Embryonic facial prominence (tissue), 1 donor: Measurements from ENCODE around the gene TMBIM1.
A peak's percentile ranks its signal among the peaks of the same experiment; 100 is the strongest.

Experiments used
- DNase-seq: peaks from one replicate; pipeline ENCODE4 v3.0.0-alpha.2; 2016; ENCODE audit errors: extremely low spot score

The TMBIM1 gene

GRCh38 chr2:218272531-218273212, 19.6 kb downstream of the TMBIM1 start:
- DNase-seq: peak; percentile 64

GRCh38 chr2:218271865-218272530, 20.3 kb downstream of the TMBIM1 start:
- DNase-seq: no peak

- no peak for DNase-seq
These were observed 20.9 kb downstream of the TMBIM1 start for GRCh38 chr2:218271487-218271797.

- DNase-seq: no peak
These were observed 21.4 kb downstream of the TMBIM1 start for GRCh38 chr2:218270721-218271486.

- DNase-seq: peak; percentile 100
These were observed 22.2 kb downstream of the TMBIM1 start, which contains the start of the genes AAMP and PNKD for GRCh38 chr2:218269900-218270720. AAMP (minus strand) TSS chr2:218270137; CDS start chr2:218270086, 51 bp downstream. PNKD (plus strand) TSS chr2:218270519; CDS start chr2:218270536, 17 bp downstream.

- DNase-seq: no peak
These were observed 25.0 kb downstream of the TMBIM1 start for GRCh38 chr2:218267259-218267658.

- no peak for DNase-seq
These were observed 25.9 kb downstream of the TMBIM1 start for GRCh38 chr2:218266316-218266979.

- DNase-seq: no peak
These were observed 26.7 kb downstream of the TMBIM1 start for GRCh38 chr2:218265626-218266025.

GRCh38 chr2:218264773-218265561, 27.3 kb downstream of the TMBIM1 start:
- no peak for DNase-seq

GRCh38 chr2:218263817-218264641, 28.3 kb downstream of the TMBIM1 start:
- no peak for DNase-seq

GRCh38 chr2:218262631-218263586, 29.4 kb downstream of the TMBIM1 start:
- DNase-seq: no peak

- DNase-seq: no peak
These were observed 30.1 kb downstream of the TMBIM1 start for GRCh38 chr2:218262237-218262600.

- no peak for DNase-seq
These were observed 30.7 kb downstream of the TMBIM1 start for GRCh38 chr2:218261423-218262236.

GRCh38 chr2:218260742-218261422, 31.4 kb downstream of the TMBIM1 start, which contains the start of gene GPBAR1:
GPBAR1 (plus strand) TSS chr2:218261015; CDS start chr2:218262725, 1,710 bp downstream.
- no peak for DNase-seq

- DNase-seq: no peak
These were observed 32.1 kb downstream of the TMBIM1 start for GRCh38 chr2:218260166-218260565.

GRCh38 chr2:218259099-218259961, 33.0 kb downstream of the TMBIM1 start:
- no peak for DNase-seq
